ENCODE measurements around the gene IL23A.

The IL23A gene

GRCh38 chr12:56361487-56362129, 22.9 kb downstream of the IL23A start:
- no peak for TF ChIP-seq CTCF (IDR thresholded peaks at IDR 0.05; ENCODE audit: low read depth, low read length)
- Histone ChIP-seq H3K4me3 (ENCODE audit: low read depth, low read length) (no peak overlapping the region), H3K27me3 (ENCODE audit: insufficient read depth, low read depth, severe bottlenecking) (no peaks in the 10 kb centered on the region), H3K27ac (no peak overlapping the region), H3K36me3 (no peaks in the 10 kb centered on the region), H3K9me3 (ENCODE audit: severe bottlenecking) (no peaks in the 10 kb centered on the region)
- DNase-seq = no peak

GRCh38 chr12:56362130-56363059, 23.7 kb downstream of the IL23A start, which contains the start of gene APOF:
Gene APOF, minus strand, starts transcription at chr12:56362857. Its CDS starts 112 bp downstream, at chr12:56362745.
- no peaks in the 10 kb centered on the region for H3K36me3 ChIP-seq
- no peak within 1 kb of the TSS for H3K27ac ChIP-seq
- H3K27me3 ChIP-seq (ENCODE audit: insufficient read depth, low read depth, severe bottlenecking) = no peaks in the 10 kb centered on the region
- TF ChIP-seq CTCF (IDR thresholded peaks at IDR 0.05; ENCODE audit: low read depth, low read length) = no peak
- H3K9me3 ChIP-seq (ENCODE audit: severe bottlenecking) = no peaks in the 10 kb centered on the region
- no peak within 1 kb of the TSS for H3K4me3 ChIP-seq (ENCODE audit: low read depth, low read length)
- DNase-seq = no peak

- TF ChIP-seq CTCF (IDR thresholded peaks at IDR 0.05; ENCODE audit: low read depth, low read length) = no peak
- Histone ChIP-seq H3K9me3 (ENCODE audit: severe bottlenecking) (no peaks in the 10 kb centered on the region), H3K36me3 (no peaks in the 10 kb centered on the region)
Observed at GRCh38 chr12:56366948-56367347, 28.3 kb downstream of the IL23A start.

GRCh38 chr12:56373515-56373914, 34.8 kb downstream of the IL23A start:
- Histone ChIP-seq H3K9me3 (ENCODE audit: severe bottlenecking) (no peaks in the 10 kb centered on the region), H3K36me3 (no peaks in the 10 kb centered on the region), H3K4me3 (ENCODE audit: low read depth, low read length) (no peak overlapping the region), H3K27ac (no peak overlapping the region), H3K27me3 (ENCODE audit: insufficient read depth, low read depth, severe bottlenecking) (no peaks in the 10 kb centered on the region)
- TF ChIP-seq CTCF (IDR thresholded peaks at IDR 0.05; ENCODE audit: low read depth, low read length) = no peak
- DNase-seq = no peak

More at GRCh38 chr12:56366948-56367347, 28.3 kb downstream of the IL23A start:
- no peak for DNase-seq
- Histone ChIP-seq H3K27me3 (ENCODE audit: insufficient read depth, low read depth, severe bottlenecking) (no peaks in the 10 kb centered on the region), H3K4me3 (ENCODE audit: low read depth, low read length) (no peak overlapping the region), H3K27ac (no peak overlapping the region)

GRCh38 chr12:56374726-56375597, 36.3 kb downstream of the IL23A start:
- Histone ChIP-seq H3K36me3 (no peaks in the 10 kb centered on the region), H3K27me3 (ENCODE audit: insufficient read depth, low read depth, severe bottlenecking) (no peaks in the 10 kb centered on the region), H3K4me3 (ENCODE audit: low read depth, low read length) (no peak overlapping the region), H3K27ac (no peak overlapping the region), H3K9me3 (ENCODE audit: severe bottlenecking) (no peaks in the 10 kb centered on the region)
- no peak for DNase-seq
- no peak for TF ChIP-seq CTCF (IDR thresholded peaks at IDR 0.05; ENCODE audit: low read depth, low read length)
